ENCODE data around the gene TTC34.
"Not testable (repeated sequence)": the region's sequence is repeated elsewhere in the genome, so short reads cannot be mapped to it uniquely, and the experiment has no call there.

TTC34 gene

DNA sequence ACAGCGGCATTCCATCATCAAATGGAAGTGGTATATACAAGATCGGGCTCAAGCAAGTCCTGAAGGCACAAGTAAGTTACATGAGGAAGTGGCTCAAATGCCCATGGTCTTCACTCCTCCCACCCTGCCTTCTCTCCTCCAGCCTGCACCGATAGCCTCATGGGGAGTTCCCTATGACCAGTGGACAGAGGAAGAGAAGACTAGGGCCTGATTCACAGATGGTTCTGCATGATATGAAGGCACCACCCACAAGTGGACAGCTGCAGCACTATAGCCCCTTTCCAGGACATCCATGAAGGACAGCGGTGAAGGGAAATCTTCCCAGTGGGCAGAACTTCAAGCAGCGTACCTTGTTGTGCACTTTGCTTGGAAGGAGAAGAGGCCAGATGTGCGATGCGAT, 175.7 kb downstream of the TTC34 start:
- not testable (repeated sequence) for H3K36me3 ChIP-seq (ENCODE audit: control insufficient read depth in 1 of 2, insufficient read depth in 2 of 2, low read depth in 1 of 2, low read length in 2 of 2); H3K4me3 ChIP-seq (ENCODE audit: insufficient read depth in 1 of 2, low read depth in 1 of 2, low read length in 2 of 2); H3K18ac ChIP-seq (ENCODE audit: low read depth in 1 of 2, low read length in 2 of 2); H4K8ac ChIP-seq (ENCODE audit: low read length); H3K79me1 ChIP-seq (replicated peaks; ENCODE audit: low read length, poor library complexity, severe bottlenecking); H4K91ac ChIP-seq (ENCODE audit: low read length); H3K9me3 ChIP-seq (ENCODE audit: control insufficient read depth, low read length); H2BK120ac ChIP-seq (ENCODE audit: low read depth, low read length); H3K4me2 ChIP-seq (ENCODE audit: low read length, poor library complexity, severe bottlenecking); H3K23ac ChIP-seq (ENCODE audit: low read length in 2 of 2); H2AK5ac ChIP-seq (ENCODE audit: low read length, severe bottlenecking); H2AFZ ChIP-seq (ENCODE audit: low read depth, low read length); H3K9ac ChIP-seq (ENCODE audit: low read length); H3K27ac ChIP-seq (ENCODE audit: low read length, poor library complexity, severe bottlenecking); H2BK15ac ChIP-seq (ENCODE audit: low read depth, poor library complexity, severe bottlenecking); H3K14ac ChIP-seq (ENCODE audit: low read length in 2 of 2); H3K4me1 ChIP-seq (ENCODE audit: control insufficient read depth, insufficient read depth, low read depth, low read length); H2BK5ac ChIP-seq (ENCODE audit: low read depth, low read length, poor library complexity, severe bottlenecking); H3K4ac ChIP-seq (ENCODE audit: low read depth in 1 of 2, low read length in 2 of 2); H2BK12ac ChIP-seq (ENCODE audit: low read length in 2 of 2); DNase-seq
- WGBS = 70% methylated on average over 6 of the region's 7 CpGs
- peaks cover 27 to 34% of the 10 kb centered on the region in 2 experiments for H3K27me3 ChIP-seq (ENCODE audit: control insufficient read depth in 1 of 2, insufficient read depth in 1 of 2, low read length in 2 of 2)

GRCh38 chr1:2625311-2625710, 176.2 kb downstream of the TTC34 start:
- Histone ChIP-seq H2BK5ac (ENCODE audit: low read depth, low read length, poor library complexity, severe bottlenecking) (no peak overlapping the region), H3K18ac (ENCODE audit: low read depth in 1 of 2, low read length in 2 of 2) (no peak overlapping the region), H4K8ac (ENCODE audit: low read length) (no peak overlapping the region), H3K9me3 (ENCODE audit: control insufficient read depth, low read length) (no peaks in the 10 kb centered on the region), H3K14ac (ENCODE audit: low read length in 2 of 2) (no peak overlapping the region), H2AK5ac (ENCODE audit: low read length, severe bottlenecking) (no peak overlapping the region), H3K27ac (ENCODE audit: low read length, poor library complexity, severe bottlenecking) (no peak overlapping the region), H3K4me3 (ENCODE audit: insufficient read depth in 1 of 2, low read depth in 1 of 2, low read length in 2 of 2) (no peak overlapping the region), H2BK12ac (ENCODE audit: low read length in 2 of 2) (no peak overlapping the region), H2BK15ac (ENCODE audit: low read depth, poor library complexity, severe bottlenecking) (no peak overlapping the region), H3K9ac (ENCODE audit: low read length) (no peak overlapping the region), H2AFZ (ENCODE audit: low read depth, low read length) (no peak overlapping the region), H4K91ac (ENCODE audit: low read length) (no peak overlapping the region), H3K4me1 (ENCODE audit: control insufficient read depth, insufficient read depth, low read depth, low read length) (no peaks in the 10 kb centered on the region), H3K4ac (ENCODE audit: low read depth in 1 of 2, low read length in 2 of 2) (no peak overlapping the region), H3K23ac (ENCODE audit: low read length in 2 of 2) (no peak overlapping the region), H3K4me2 (ENCODE audit: low read length, poor library complexity, severe bottlenecking) (no peak overlapping the region), H3K27me3 (ENCODE audit: control insufficient read depth in 1 of 2, insufficient read depth in 1 of 2, low read length in 2 of 2) (peaks cover 29 to 34% of the 10 kb centered on the region in 2 experiments), H3K36me3 (ENCODE audit: control insufficient read depth in 1 of 2, insufficient read depth in 2 of 2, low read depth in 1 of 2, low read length in 2 of 2) (no peaks in the 10 kb centered on the region), H3K79me1 (replicated peaks; ENCODE audit: low read length, poor library complexity, severe bottlenecking) (no peaks in the 10 kb centered on the region), H2BK120ac (ENCODE audit: low read depth, low read length) (no peak overlapping the region)
- 70% methylated on average over 10 of the region's 10 CpGs for WGBS
- DNase-seq = no peak

DNA sequence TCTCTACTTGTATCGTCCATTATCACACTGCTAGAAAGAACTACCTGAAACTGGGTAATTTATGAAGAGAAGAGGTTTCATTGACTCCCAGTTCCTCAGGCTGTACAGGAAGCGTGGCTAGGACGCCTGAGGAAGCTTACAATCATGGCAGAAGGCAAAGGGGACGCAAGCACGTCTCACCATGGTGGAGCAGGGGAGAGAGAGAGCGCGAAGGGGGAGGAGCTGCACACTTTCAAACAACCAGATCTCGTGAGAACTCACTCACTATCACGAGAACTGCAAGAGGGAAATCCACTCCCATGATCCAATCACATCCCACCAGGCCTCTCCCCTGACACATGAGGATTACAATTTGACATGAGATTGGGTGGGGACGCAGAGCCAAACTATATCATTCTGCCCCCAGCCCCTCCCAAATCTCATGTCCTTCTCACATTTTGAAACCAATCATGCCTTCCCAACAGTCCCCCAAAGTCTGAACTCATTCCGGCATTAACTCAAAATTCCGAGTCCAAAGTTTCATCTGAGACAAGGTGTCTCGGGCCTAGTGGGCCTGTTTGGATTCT, 176.7 kb downstream of the TTC34 start:
- Histone ChIP-seq H3K27me3 (ENCODE audit: control insufficient read depth in 1 of 2, insufficient read depth in 1 of 2, low read length in 2 of 2) (peaks cover 29 to 31% of the 10 kb centered on the region in 2 experiments), H2AK5ac (ENCODE audit: low read length, severe bottlenecking) (no peak overlapping the region), H3K27ac (ENCODE audit: low read length, poor library complexity, severe bottlenecking) (no peak overlapping the region), H3K4me1 (ENCODE audit: control insufficient read depth, insufficient read depth, low read depth, low read length) (no peaks in the 10 kb centered on the region), H3K14ac (ENCODE audit: low read length in 2 of 2) (no peak overlapping the region), H3K9me3 (ENCODE audit: control insufficient read depth, low read length) (peaks cover under 1% of the 10 kb centered on the region), H3K18ac (ENCODE audit: low read depth in 1 of 2, low read length in 2 of 2) (no peak overlapping the region), H3K4me2 (ENCODE audit: low read length, poor library complexity, severe bottlenecking) (no peak overlapping the region), H3K23ac (ENCODE audit: low read length in 2 of 2) (no peak overlapping the region), H2BK12ac (ENCODE audit: low read length in 2 of 2) (no peak overlapping the region), H3K4me3 (ENCODE audit: insufficient read depth in 1 of 2, low read depth in 1 of 2, low read length in 2 of 2) (no peak overlapping the region), H4K8ac (ENCODE audit: low read length) (no peak overlapping the region), H3K79me1 (replicated peaks; ENCODE audit: low read length, poor library complexity, severe bottlenecking) (no peaks in the 10 kb centered on the region), H2BK15ac (ENCODE audit: low read depth, poor library complexity, severe bottlenecking) (no peak overlapping the region), H3K9ac (ENCODE audit: low read length) (no peak overlapping the region), H4K91ac (ENCODE audit: low read length) (no peak overlapping the region), H3K36me3 (ENCODE audit: control insufficient read depth in 1 of 2, insufficient read depth in 2 of 2, low read depth in 1 of 2, low read length in 2 of 2) (no peaks in the 10 kb centered on the region), H2BK120ac (ENCODE audit: low read depth, low read length) (no peak overlapping the region), H3K4ac (ENCODE audit: low read depth in 1 of 2, low read length in 2 of 2) (no peak overlapping the region), H2BK5ac (ENCODE audit: low read depth, low read length, poor library complexity, severe bottlenecking) (no peak overlapping the region), H2AFZ (ENCODE audit: low read depth, low read length) (no peak overlapping the region)
- DNase-seq = no peak
- 64% methylated on average over 11 of the region's 13 CpGs for WGBS

DNA sequence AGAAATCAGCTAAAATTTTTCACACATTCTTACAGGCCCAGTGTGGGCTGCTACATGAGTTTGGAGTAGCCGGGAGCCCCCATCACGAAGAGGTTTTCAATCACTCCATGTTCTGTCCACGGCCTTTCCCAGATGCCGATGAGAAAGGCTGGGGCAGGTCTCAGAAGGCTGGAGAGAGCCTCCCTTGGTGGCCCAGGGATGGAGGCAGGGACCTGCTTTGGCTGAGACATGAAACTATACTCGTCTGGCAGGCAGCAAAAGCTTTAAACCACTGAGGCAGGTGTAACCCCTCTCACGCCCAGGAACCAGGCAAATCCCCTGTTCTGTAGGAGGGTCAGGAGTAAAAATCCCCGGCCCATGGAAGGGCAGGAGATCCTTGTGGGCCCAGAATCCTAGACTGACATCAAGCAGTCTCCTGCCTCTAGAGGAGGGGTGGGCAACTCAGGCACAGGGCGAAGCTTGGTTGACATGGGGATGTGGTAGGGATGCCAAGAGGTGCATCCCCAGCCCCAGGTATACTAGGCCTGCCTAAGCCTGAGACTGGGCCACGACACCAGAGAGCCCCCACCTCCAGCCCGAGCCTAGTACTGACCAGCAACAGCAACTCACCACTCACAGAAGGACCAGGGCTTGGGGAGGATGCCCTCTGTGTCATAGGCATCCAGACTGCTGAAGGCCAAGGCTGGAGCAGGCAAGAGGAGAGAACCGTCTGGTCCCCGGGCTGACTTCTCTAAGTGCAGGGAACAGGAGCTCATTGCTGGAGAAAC, 177.7 kb downstream of the TTC34 start:
- Histone ChIP-seq H3K79me1 (replicated peaks; ENCODE audit: low read length, poor library complexity, severe bottlenecking) (no peaks in the 10 kb centered on the region), H3K4me1 (ENCODE audit: control insufficient read depth, insufficient read depth, low read depth, low read length) (no peaks in the 10 kb centered on the region), H3K9me3 (ENCODE audit: control insufficient read depth, low read length) (peaks cover 4% of the 10 kb centered on the region), H3K36me3 (ENCODE audit: control insufficient read depth in 1 of 2, insufficient read depth in 2 of 2, low read depth in 1 of 2, low read length in 2 of 2) (no peaks in the 10 kb centered on the region), H3K23ac (ENCODE audit: low read length in 2 of 2) (no peak overlapping the region), H3K4ac (ENCODE audit: low read depth in 1 of 2, low read length in 2 of 2) (no peak overlapping the region), H4K91ac (ENCODE audit: low read length) (no peak overlapping the region), H3K27me3 (ENCODE audit: control insufficient read depth in 1 of 2, insufficient read depth in 1 of 2, low read length in 2 of 2) (peaks cover 23 to 24% of the 10 kb centered on the region in 2 experiments), H2BK15ac (ENCODE audit: low read depth, poor library complexity, severe bottlenecking) (no peak overlapping the region), H3K4me2 (ENCODE audit: low read length, poor library complexity, severe bottlenecking) (no peak overlapping the region), H3K14ac (ENCODE audit: low read length in 2 of 2) (no peak overlapping the region), H3K27ac (ENCODE audit: low read length, poor library complexity, severe bottlenecking) (no peak overlapping the region), H2BK12ac (ENCODE audit: low read length in 2 of 2) (no peak overlapping the region), H4K8ac (ENCODE audit: low read length) (no peak overlapping the region), H3K4me3 (ENCODE audit: insufficient read depth in 1 of 2, low read depth in 1 of 2, low read length in 2 of 2) (no peak overlapping the region), H2BK5ac (ENCODE audit: low read depth, low read length, poor library complexity, severe bottlenecking) (no peak overlapping the region), H2AFZ (ENCODE audit: low read depth, low read length) (no peak overlapping the region), H2AK5ac (ENCODE audit: low read length, severe bottlenecking) (no peak overlapping the region), H3K18ac (ENCODE audit: low read depth in 1 of 2, low read length in 2 of 2) (no peak overlapping the region), H2BK120ac (ENCODE audit: low read depth, low read length) (no peak overlapping the region), H3K9ac (ENCODE audit: low read length) (no peak overlapping the region)
- DNase-seq = no peak
- 73% methylated on average over 12 of the region's 12 CpGs for WGBS

All from mesenchymal stem cell (in vitro differentiated cells and primary cell).